Smooth muscle cell (in vitro differentiated cells): ENCODE data around the gene PPM1H. TPM values are rescaled to one million over a fixed set of nuclear protein-coding genes. Genes with fewer than 3 reads are reported as not detected.

Experiments used
- DNase-seq: peaks from one replicate; lab custom pipeline; 2025; ENCODE audit not compliant: unreplicated experiment; lab: John Stamatoyannopoulos, UW
- H2AFZ ChIP-seq: fragments of 200-600 bp; sonication (generic); 2 replicates; pipeline ENCODE4 v1.6.0; 2016; ENCODE audit warnings: antibody characterized with exemption, low read depth, mild to moderate bottlenecking
- H3F3A ChIP-seq: fragments of 200-600 bp; sonication (generic); 2 replicates; pipeline ENCODE4 v1.6.0; 2017; ENCODE audit warnings: antibody characterized with exemption, low read depth
- H3K27ac ChIP-seq: fragments of 200-600 bp; sonication (generic); 2 replicates; pipeline ENCODE4 v1.5.1; 2016; ENCODE audit warnings: low read depth, mild to moderate bottlenecking
- H3K27me3 ChIP-seq: fragments of 200-600 bp; sonication (generic); 2 replicates; pipeline ENCODE4 v1.6.1; 2016; ENCODE audit warnings: low read depth, mild to moderate bottlenecking
- H3K36me3 ChIP-seq: fragments of 200-600 bp; sonication (generic); 2 replicates; pipeline ENCODE4 v1.5.1; 2016; ENCODE audit warnings: low read depth
- H3K4me1 ChIP-seq: fragments of 200-600 bp; sonication (generic); 2 replicates; pipeline ENCODE4 v1.5.1; 2016; ENCODE audit warnings: low read depth
- H3K4me2 ChIP-seq: fragments of 200-600 bp; sonication (generic); 2 replicates; pipeline ENCODE4 v1.6.0; 2016; ENCODE audit warnings: mild to moderate bottlenecking
- H3K4me3 ChIP-seq: fragments of 200-600 bp; sonication (generic); 2 replicates; pipeline ENCODE4 v1.5.1; 2016; ENCODE audit warnings: mild to moderate bottlenecking
- H3K79me2 ChIP-seq: fragments of 200-600 bp; sonication (generic); 2 replicates; pipeline ENCODE4 v1.6.0; 2016; ENCODE audit warnings: low read depth, mild to moderate bottlenecking
- H3K9ac ChIP-seq: fragments of 200-600 bp; sonication (generic); 2 replicates; pipeline ENCODE4 v1.6.0; 2016; ENCODE audit warnings: low read depth
- H3K9me3 ChIP-seq: fragments of 200-600 bp; sonication (generic); replicated peaks from 2 replicates; pipeline ENCODE4 v1.5.1; 2016; ENCODE audit warnings: low read depth
- H4K20me1 ChIP-seq: fragments of 200-600 bp; sonication (generic); 2 replicates; pipeline ENCODE4 v1.6.0; 2016; ENCODE audit warnings: low read depth
- CTCF ChIP-seq: fragments of 200-600 bp; sonication (generic); IDR thresholded peaks from 2 replicates; pipeline ENCODE4 v1.5.1; 2017; ENCODE audit warnings: borderline replicate concordance, mild to moderate bottlenecking, antibody characterized with exemption; ENCODE audit not compliant: insufficient read depth, poor library complexity, severe bottlenecking
- whole genome bisulfite sequencing: methylation state at CpG from one replicate; pipeline ENCODE4 v1.1.7; 2016; ENCODE audit warnings: low lambda C conversion rate; 5-methylcytosine and 5-hydroxymethylcytosine counted together
- polyA plus RNA-seq: library from polyadenylated mRNA; unstranded; fragments of >200 nt; fragmentation: Nextera tagmentation; extraction: Ambion mirVana; gene quantifications from 2 replicates; pipeline ENCODE4 v1.2.1, GENCODE V29; 2016
- total RNA-seq: library from RNA; depleted of rRNA; stranded (reverse); fragments of >200 nt; gene quantifications from 2 replicates; pipeline ENCODE4 v1.2.3, GENCODE V29; 2014

PPM1H gene
- total and polyA plus RNA-seq, 2 experiments from 2014 or later = 0.56 to 3.6 TPM

- no peaks in the 10 kb centered on the region for H3K79me2 ChIP-seq
- no peak for DNase-seq
- no peak overlapping the region for H3K4me3 ChIP-seq
- no peak overlapping the region for H3K9ac ChIP-seq
- no peaks in the 10 kb centered on the region for H3K4me1 ChIP-seq
- H2AFZ ChIP-seq = no peak overlapping the region
- H3K36me3 ChIP-seq = no peaks in the 10 kb centered on the region
- no peaks in the 10 kb centered on the region for H3F3A ChIP-seq
- 50% methylated on average over 4 of the region's 4 CpGs for WGBS
- no peak for TF ChIP-seq CTCF
- no peak overlapping the region for H3K27ac ChIP-seq
- H3K9me3 ChIP-seq = no peaks in the 10 kb centered on the region
- H3K27me3 ChIP-seq = no peaks in the 10 kb centered on the region
- H4K20me1 ChIP-seq = no peaks in the 10 kb centered on the region
- H3K4me2 ChIP-seq = no peak overlapping the region
Measured at GRCh38 chr12:62787611-62788010, 147.3 kb downstream of the PPM1H start.

DNA sequence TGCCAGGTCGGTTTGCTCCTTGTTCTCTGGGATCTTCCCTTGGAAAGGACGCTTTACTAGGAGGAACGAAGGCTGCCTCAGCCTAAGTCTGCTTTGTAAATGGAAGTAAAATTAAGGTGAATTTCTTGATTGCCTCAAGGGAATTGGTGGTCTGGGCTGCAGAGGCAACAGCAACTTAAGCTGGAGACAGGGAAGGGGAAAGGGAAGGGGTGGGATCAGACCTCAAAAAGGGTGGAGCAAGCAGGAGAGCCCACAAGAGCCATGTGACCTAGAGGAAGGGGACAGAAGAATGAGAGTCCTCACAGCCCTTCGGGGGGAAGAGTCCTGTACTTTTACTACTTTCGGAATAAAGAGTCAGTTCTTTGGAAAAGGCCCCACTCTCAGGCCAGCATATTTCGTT, 147.9 kb downstream of the PPM1H start:
- Histone ChIP-seq H4K20me1 (no peaks in the 10 kb centered on the region), H2AFZ (no peak overlapping the region), H3K79me2 (no peaks in the 10 kb centered on the region), H3K9me3 (no peaks in the 10 kb centered on the region), H3K27me3 (no peaks in the 10 kb centered on the region), H3K4me1 (peaks cover 4% of the 10 kb centered on the region), H3K9ac (no peak overlapping the region), H3K27ac (no peak overlapping the region), H3K36me3 (no peaks in the 10 kb centered on the region), H3K4me3 (no peak overlapping the region), H3K4me2 (no peak overlapping the region), H3F3A (no peaks in the 10 kb centered on the region)
- 94% methylated on average over 6 of the region's 6 CpGs for WGBS
- TF ChIP-seq CTCF = no peak
- no peak for DNase-seq

DNA sequence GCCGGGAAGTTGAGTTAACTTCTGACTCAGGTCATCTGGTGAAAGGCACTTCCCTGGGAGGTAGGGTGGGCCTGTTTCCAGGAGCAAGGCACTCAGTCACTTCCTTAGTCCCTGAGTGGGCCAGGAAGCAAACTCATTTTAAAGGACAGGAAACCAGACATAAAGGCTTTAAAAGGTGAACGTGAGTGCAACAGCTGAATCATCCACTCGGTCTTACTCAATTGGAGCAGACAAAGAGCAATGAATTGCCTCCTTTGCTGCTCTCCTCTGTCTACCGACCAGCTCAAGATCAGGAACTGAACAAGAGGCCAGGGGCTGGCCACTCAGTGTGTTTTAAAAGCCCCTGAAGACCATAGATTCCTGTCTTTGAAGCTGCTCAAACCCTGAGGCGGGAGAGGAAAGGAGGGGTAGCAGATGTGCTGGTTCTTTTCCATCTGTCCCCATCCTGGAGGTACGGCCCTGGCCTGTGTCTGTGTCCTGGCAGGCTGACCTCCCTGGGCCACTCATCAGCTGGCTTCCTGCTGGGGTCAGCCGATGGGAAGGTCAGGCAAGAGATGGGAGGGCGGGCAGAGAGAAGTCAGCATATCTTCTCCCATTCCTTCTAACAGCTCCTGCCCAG, 148.9 kb downstream of the PPM1H start:
- no peak overlapping the region for H3K4me3 ChIP-seq
- H3K36me3 ChIP-seq = no peaks in the 10 kb centered on the region
- H3K9me3 ChIP-seq = no peaks in the 10 kb centered on the region
- no peaks in the 10 kb centered on the region for H3F3A ChIP-seq
- no peaks in the 10 kb centered on the region for H3K27me3 ChIP-seq
- DNase-seq = no peak
- peak overlapping the region; percentile 43 for H2AFZ ChIP-seq
- H3K4me2 ChIP-seq = no peak overlapping the region
- no peaks in the 10 kb centered on the region for H4K20me1 ChIP-seq
- H3K27ac ChIP-seq = peak overlapping the region; percentile 71
- peaks cover 4% of the 10 kb centered on the region for H3K4me1 ChIP-seq
- 46% methylated on average over 8 of the region's 8 CpGs for WGBS
- peak overlapping the region; percentile 11 for H3K9ac ChIP-seq
- H3K79me2 ChIP-seq = no peaks in the 10 kb centered on the region
- no peak for TF ChIP-seq CTCF

GRCh38 chr12:62784576-62784975, 150.4 kb downstream of the PPM1H start:
- Histone ChIP-seq H4K20me1 (no peaks in the 10 kb centered on the region), H3K4me3 (no peak overlapping the region), H3K27me3 (no peaks in the 10 kb centered on the region), H3K36me3 (no peaks in the 10 kb centered on the region), H3F3A (no peaks in the 10 kb centered on the region), H3K4me2 (no peak overlapping the region), H3K4me1 (peaks cover 4% of the 10 kb centered on the region), H3K9me3 (no peaks in the 10 kb centered on the region), H3K79me2 (no peaks in the 10 kb centered on the region), H3K9ac (no peak overlapping the region), H3K27ac (peak overlapping the region; percentile 71), H2AFZ (no peak overlapping the region)
- TF ChIP-seq CTCF = no peak
- DNase-seq = no peak
- WGBS = 52% methylated on average over 4 of the region's 4 CpGs
